ENCODE results near the gene BEND5. TPM values are rescaled to one million over a fixed set of nuclear protein-coding genes. Genes with fewer than 3 reads are reported as not detected.

Gene BEND5
- total RNA-seq, 4 donors from 2014 or later: 1.1 to 3.5 (median 1.4) TPM

GRCh38 chr1:48810740-48811139 lies 34.0 kb upstream of the BEND5 start:
- DNase-seq (no peak), ATAC-seq (no peak)
- in situ Hi-C loops (cut with MboI; ENCODE audit: low sequenced_read_pairs in 4 of 4) (no loop called here), intact Hi-C loops (cut with DNase I; ENCODE audit: low total_unique reads) (no loop called here)
- TF ChIP-seq CTCF (IDR thresholded peaks at IDR 0.05 in 4 of 5, conservative IDR thresholded peaks at IDR 0.05 in 1 of 5) (no peak), POLR2A (IDR thresholded peaks at IDR 0.05) (no peak)
- Histone ChIP-seq H3K9me3 (no peaks in the 10 kb centered on the region), H3K4me3 (no peak overlapping the region), H3K36me3 (no peaks in the 10 kb centered on the region), H3K4me1 (no peaks in the 10 kb centered on the region), H3K27me3 (no peaks in the 10 kb centered on the region), H3K27ac (no peak overlapping the region)

GRCh38 chr1:48808496-48808895 lies 31.8 kb upstream of the BEND5 start:
- in situ Hi-C loops (cut with MboI; ENCODE audit: low sequenced_read_pairs in 4 of 4): no loop called here
- H3K9me3 ChIP-seq: no peaks in the 10 kb centered on the region
- DNase-seq (no peak), ATAC-seq (no peak)
- H3K4me1 ChIP-seq: no peaks in the 10 kb centered on the region
- H3K27ac ChIP-seq: no peak overlapping the region
- H3K36me3 ChIP-seq: no peaks in the 10 kb centered on the region
- no peaks in the 10 kb centered on the region for H3K27me3 ChIP-seq
- intact Hi-C loops (cut with DNase I; ENCODE audit: low total_unique reads): no loop called here
- TF ChIP-seq POLR2A (IDR thresholded peaks at IDR 0.05): no peak
- no peak for TF ChIP-seq CTCF (IDR thresholded peaks at IDR 0.05 in 4 of 5, conservative IDR thresholded peaks at IDR 0.05 in 1 of 5)
- no peak overlapping the region for H3K4me3 ChIP-seq

GRCh38 chr1:48807554-48808260 lies 31.0 kb upstream of the BEND5 start:
- ATAC-seq: no peak
- intact Hi-C loops (cut with DNase I; ENCODE audit: low total_unique reads): no loop called here
- in situ Hi-C loops (cut with MboI; ENCODE audit: low sequenced_read_pairs in 4 of 4): no loop called here

GRCh38 chr1:48803474-48803873 lies 26.8 kb upstream of the BEND5 start:
- no peak for DNase-seq
- intact Hi-C loops (cut with DNase I; ENCODE audit: low total_unique reads) (no loop called here), in situ Hi-C loops (cut with MboI; ENCODE audit: low sequenced_read_pairs in 4 of 4) (no loop called here)
- no peak overlapping the region for H3K4me3 ChIP-seq
- no peaks in the 10 kb centered on the region for H3K4me1 ChIP-seq
- H3K9me3 ChIP-seq: no peaks in the 10 kb centered on the region
- no peak for TF ChIP-seq POLR2A (IDR thresholded peaks at IDR 0.05)
- ATAC-seq: no peak
- no peaks in the 10 kb centered on the region for H3K27me3 ChIP-seq
- no peaks in the 10 kb centered on the region for H3K36me3 ChIP-seq
- no peak overlapping the region for H3K27ac ChIP-seq

More at GRCh38 chr1:48807554-48808260, 31.0 kb upstream of the BEND5 start:
- Histone ChIP-seq H3K36me3 (no peaks in the 10 kb centered on the region), H3K27ac (no peak overlapping the region), H3K4me3 (no peak overlapping the region), H3K27me3 (no peaks in the 10 kb centered on the region), H3K9me3 (no peaks in the 10 kb centered on the region), H3K4me1 (no peaks in the 10 kb centered on the region)
- TF ChIP-seq CTCF (IDR thresholded peaks at IDR 0.05 in 4 of 5, conservative IDR thresholded peaks at IDR 0.05 in 1 of 5): no peak
- DNase-seq: no peak

GRCh38 chr1:48794816-48795215 lies 18.1 kb upstream of the BEND5 start:
- H3K4me1 ChIP-seq: no peaks in the 10 kb centered on the region
- no peaks in the 10 kb centered on the region for H3K9me3 ChIP-seq
- TF ChIP-seq CTCF (IDR thresholded peaks at IDR 0.05 in 4 of 5, conservative IDR thresholded peaks at IDR 0.05 in 1 of 5) (no peak), POLR2A (IDR thresholded peaks at IDR 0.05) (no peak)
- in situ Hi-C loops (cut with MboI; ENCODE audit: low sequenced_read_pairs in 4 of 4) (no loop called here), intact Hi-C loops (cut with DNase I; ENCODE audit: low total_unique reads) (no loop called here)
- H3K36me3 ChIP-seq: no peaks in the 10 kb centered on the region
- no peak overlapping the region for H3K4me3 ChIP-seq
- no peak for DNase-seq
- H3K27ac ChIP-seq: no peak overlapping the region
- ATAC-seq: no peak
- H3K27me3 ChIP-seq: no peaks in the 10 kb centered on the region

All from gastrocnemius medialis (tissue), 4 donors.